Left colon (tissue), 2 donors: Measurements from ENCODE around the gene SEZ6. TPM values are rescaled to one million over a fixed set of nuclear protein-coding genes. Genes with fewer than 3 reads are reported as not detected.

Experiments
- ATAC-seq: fragments of 200-7000 bp; cut with Tn5 transposase; one replicate; pipeline ENCODE4 v1.9.1; 2020; ENCODE audit warnings: mild to moderate bottlenecking, moderate library complexity
- DNase-seq, 2 donors: peaks; one replicate each; pipeline ENCODE4 v3.0.0-alpha.2; 2020
- intact Hi-C, 2 donors: fragments of 100-400 bp; cut with DNase I in 1 of 2; cut with micrococcal nuclease in 1 of 2; formaldehyde crosslinking; loops; one replicate each; pipeline versions ENCODE4 v1.11.2 to v1.14.0; 2022; cut with DNase I, micrococcal nuclease
- total RNA-seq, 2 donors: library from RNA; stranded (reverse); fragmentation: NEBNext Ultra II Directional; extraction: Animal tissue kit (Norgen Biotek cat#: 25700); gene quantifications; one replicate each; pipeline ENCODE4 v1.2.1, GENCODE V29; 2021
- donor health status: DM: no; HTN: no; CAD: no.
- donor health status: DM: yes; HTN: yes; CAD: no.

The SEZ6 gene
- total RNA-seq, 2 donors from 2014 or later, result 0.46 to 0.81 TPM

DNA sequence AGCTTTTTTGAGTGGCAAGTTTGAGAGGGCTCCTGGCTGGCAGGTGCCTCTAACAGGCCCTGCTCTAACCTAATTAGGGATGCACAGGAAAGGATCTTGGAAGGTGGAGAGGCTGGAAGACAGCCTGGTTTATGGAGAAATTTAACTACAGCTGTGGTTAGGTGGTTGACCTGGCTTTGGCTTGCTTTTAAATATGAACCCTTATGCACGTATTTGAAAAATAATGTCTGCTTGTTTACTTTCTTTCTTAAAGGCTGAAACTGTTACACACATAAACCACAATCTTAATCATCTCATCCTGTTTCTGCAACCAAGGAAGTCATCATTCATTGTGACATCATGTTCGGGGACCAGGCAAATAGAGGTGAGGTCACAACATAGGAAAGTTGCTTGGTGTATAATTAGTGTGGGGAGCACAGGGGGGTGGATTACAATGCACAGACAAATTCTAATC lies 79.9 kb downstream of the SEZ6 start:
- DNase-seq (no peak), ATAC-seq (peak; percentile 17)
- intact Hi-C loops, result loop anchor here in 1 of 2 donors (10.0 kb wide), 1 partner anchor 161 kb away; no protein-coding TSS in a partner anchor

DNA sequence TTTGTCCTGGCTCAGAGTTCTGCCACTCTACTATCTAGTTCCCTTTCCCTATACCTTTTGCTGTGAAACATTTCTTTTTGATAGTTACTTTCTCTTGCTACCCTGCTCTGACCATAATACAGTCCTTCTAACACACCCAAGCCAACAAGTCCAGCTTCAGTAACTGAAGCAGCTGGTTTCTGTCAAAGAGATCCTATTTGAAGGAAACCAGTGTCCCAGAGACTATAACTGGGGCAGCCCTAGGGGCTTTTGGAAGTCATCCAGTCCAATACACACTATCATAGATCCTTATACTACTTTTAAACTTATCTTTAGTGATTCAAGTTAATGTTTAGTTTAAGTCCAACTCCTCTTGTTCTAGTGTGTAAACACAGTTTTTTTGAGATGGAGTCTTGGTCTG lies 85.6 kb downstream of the SEZ6 start:
- ATAC-seq (no peak), DNase-seq (no peak)
- intact Hi-C loops, result loop anchor here in 1 of 2 donors (10.0 kb wide), 1 partner anchor 155 kb away; no protein-coding TSS in a partner anchor

DNA sequence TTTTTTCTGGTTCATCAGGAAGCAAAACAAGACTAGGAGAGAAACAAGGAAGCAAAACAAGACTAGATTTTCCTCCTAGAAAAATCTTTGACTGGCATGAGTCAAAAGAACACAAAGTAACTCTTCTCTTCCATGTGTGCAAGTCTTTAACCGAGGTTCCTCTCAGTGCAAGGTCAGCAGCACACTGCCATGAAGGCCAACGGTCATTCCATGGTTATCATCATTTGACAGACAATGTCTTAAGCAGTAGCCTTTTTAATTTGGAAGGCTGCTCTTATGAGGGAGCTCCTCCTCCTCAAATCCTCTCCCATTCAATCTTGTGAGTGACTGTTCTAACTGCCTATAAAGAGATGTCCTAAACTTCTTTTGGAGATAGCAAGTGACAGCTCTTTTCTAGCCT lies 87.5 kb downstream of the SEZ6 start:
- no peak for ATAC-seq
- no peak for DNase-seq
- intact Hi-C loops, result loop anchor here in 1 of 2 donors (10.0 kb wide), 1 partner anchor 163 kb away; no protein-coding TSS in a partner anchor

DNA sequence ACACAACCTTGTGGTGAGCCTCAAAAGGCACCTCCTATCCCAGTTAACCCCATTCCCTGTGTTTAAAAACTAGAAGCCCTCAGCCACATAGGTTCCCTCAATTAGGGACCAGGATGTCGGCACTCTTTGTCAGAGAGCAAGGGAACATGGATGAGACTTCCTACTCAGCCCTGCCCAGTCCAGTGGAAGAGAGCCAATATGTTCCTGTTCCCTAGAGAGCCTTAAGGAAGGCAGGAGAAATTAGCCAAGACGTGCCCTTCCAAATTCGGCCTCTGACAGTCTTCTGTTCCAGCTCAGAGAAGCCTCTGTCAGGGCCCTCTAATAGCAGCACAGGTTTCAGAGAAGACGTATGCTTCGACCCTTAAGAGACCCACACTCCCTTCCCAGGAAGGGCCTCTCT lies 88.4 kb downstream of the SEZ6 start:
- ATAC-seq (no peak), DNase-seq (no peak)

DNA sequence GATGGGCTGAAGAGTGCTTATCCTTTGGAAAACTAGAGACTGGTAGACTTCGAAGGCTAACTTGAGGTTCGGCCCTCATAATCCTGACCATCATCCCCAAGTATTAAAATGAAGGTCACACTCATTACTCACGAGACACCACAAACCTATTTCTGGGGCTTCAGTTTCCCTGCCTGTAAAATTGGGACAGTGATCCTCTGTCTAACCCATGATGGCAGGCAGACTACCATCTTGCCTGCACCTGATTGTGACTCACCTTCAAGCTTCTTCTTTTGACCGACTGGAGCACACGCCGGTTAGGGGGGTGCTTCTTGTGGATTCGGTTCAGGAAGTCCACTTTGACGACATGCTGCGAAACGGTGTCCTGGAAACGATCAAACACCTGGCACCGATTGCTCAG lies 88.8 kb downstream of the SEZ6 start:
- DNase-seq (no peak), ATAC-seq (no peak)
- intact Hi-C loops, result loop anchor here in 1 of 2 donors (10.0 kb wide), 1 partner anchor 162 kb away; no protein-coding TSS in a partner anchor

More for the DNA sequence above, 88.4 kb downstream of the SEZ6 start:
- intact Hi-C loops, result loop anchor here in 1 of 2 donors (10.0 kb wide), 1 partner anchor 163 kb away; no protein-coding TSS in a partner anchor

DNA sequence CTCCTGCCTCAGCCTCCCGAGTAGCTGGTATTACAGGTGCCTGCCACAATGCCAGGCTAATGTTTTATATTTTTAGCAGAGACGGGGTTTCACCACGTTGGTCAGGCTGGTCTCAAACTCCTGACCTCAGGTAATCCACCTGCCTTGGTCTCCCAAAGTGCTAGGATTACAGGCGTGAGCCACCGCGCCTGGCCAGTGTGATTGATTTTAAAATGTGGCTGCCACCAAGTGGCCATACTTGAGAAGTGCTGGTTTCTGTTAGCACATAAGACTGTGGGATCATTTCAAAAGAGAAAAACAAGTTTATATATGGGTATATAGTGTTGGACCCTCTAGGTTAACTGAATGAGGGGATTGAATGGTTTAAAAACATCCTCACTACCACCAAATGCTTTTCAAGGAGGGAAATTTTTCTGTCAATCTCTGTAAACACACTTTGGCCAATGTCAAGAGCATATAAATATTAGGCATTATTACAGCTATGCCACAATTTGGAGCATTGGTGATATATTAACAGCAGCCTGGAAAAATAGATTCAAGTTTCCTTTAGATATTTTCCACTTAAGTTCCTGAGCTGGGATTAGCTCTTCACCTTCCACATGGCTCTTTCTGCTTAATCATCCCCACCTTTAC lies 89.4 kb downstream of the SEZ6 start:
- DNase-seq (peak in 1 of 2 donors; percentile 56), ATAC-seq (peak; percentile 63)
- intact Hi-C loops, result loop anchor here in 1 of 2 donors (10.0 kb wide), 1 partner anchor 162 kb away; no protein-coding TSS in a partner anchor

DNA sequence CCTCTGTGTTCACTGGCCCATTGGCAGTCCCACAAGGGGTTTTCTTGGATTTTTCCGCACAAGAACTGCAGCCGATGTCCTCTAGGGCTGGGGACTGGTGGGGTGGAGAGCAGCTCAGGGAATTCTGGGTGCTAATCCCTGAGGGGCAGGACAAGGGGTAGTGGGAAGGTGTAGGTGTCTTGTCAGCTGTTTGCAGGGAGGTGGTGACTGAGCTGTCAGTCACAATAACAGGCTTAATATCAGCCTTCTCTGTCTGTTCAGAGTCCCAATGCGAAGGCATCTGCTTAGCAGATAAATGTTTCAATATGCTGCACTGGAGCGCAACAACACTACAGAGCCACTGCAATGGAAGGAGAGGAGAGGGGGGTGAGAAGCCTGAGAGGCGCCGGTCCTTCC lies 92.9 kb downstream of the SEZ6 start:
- intact Hi-C loops, result loop anchor here in 1 of 2 donors (10.0 kb wide), 1 partner anchor 158 kb away; no protein-coding TSS in a partner anchor
- no peak for ATAC-seq
- DNase-seq, result no peak

DNA sequence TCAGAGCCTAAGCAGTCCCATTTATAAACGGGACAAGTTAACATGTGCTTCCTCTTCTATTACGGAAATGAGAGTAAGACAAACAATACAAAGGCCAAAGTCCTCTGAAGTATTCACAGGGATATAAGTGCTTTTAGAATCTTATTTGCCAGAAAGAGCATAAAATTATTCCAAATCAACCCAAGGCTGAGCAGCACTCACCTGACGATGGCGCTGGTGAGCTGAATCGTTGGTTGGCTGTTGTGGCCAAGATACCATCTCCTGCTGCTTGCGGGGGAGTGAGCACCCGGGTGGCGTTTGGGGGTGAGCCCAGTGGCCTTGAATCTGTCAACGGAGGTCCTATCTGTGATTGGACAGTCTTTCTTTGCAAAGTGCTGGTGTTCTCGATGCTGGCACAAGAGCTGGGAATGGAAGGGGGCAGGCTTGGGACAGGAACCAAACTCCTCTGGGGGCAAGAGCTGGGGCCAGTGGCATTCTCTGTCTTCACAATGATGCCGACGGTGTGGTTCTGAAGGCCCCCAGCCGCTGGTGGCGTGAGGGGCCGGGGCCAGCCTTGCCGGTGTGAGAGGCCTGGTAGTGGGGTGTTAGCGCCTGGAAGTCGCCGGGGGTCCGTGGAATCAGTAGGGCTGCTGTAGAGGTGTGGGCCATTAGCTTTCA lies 93.4 kb downstream of the SEZ6 start:
- ATAC-seq, result peak; percentile 77
- intact Hi-C loops, result loop anchor here in 1 of 2 donors (10.0 kb wide), 1 partner anchor 158 kb away; no protein-coding TSS in a partner anchor

DNA sequence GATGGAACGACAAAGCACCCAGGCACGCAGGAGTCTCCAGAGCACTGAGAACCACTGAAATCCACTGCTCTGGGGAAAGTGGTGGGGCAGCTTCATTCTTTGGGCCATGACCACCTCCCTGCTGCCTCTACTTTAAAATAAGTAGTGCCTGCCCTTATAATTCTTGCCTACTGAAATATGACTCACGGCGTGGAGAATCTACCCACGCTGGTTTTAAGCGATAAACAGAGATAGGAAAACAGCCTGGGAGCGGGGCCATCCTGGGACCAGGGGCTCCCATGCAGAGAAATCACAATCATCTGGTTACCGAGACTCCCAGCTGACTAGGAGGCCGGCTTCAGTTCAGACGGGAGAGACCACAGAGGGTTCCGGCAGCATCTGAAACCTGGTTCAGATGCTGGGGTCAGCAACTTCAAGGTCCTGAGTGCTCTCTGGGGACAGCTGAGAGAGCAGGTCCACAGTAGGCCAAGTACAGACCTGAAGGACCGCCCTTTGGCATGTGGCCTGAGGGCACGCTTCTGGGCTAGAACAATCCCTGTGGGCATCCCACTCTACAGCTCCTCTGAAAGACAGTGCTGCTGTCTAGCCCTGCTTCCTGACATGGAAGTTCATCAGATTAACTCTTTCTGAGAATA lies 94.3 kb downstream of the SEZ6 start:
- intact Hi-C loops, result loop anchor here in 1 of 2 donors (10.0 kb wide), 1 partner anchor 157 kb away; no protein-coding TSS in a partner anchor
- DNase-seq (no peak), ATAC-seq (no peak)

More for the DNA sequence above, 93.4 kb downstream of the SEZ6 start:
- DNase-seq, result peak; percentile 44 to 75

DNA sequence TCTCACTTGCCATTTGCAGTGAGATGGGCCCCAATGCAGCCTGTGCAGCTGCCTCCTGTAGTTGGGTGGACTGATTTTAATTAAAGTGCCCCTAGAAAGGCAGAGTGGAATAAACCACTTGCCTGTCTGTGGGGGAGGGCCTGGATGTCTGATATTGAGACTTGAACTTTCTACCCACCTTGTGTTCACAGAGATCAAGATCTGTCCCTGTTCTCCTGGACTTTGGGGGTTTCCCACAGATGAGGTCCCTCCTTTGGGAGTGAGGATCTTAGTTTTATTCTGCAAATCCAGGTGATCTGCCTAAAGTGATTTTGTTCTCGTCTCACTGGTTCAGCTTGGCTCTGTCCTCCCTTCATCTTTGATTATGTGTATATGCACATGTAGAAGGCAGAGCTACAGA lies 95.3 kb downstream of the SEZ6 start:
- DNase-seq, result no peak
- ATAC-seq, result no peak
- intact Hi-C loops, result loop anchor here in 1 of 2 donors (10.0 kb wide), 1 partner anchor 156 kb away; no protein-coding TSS in a partner anchor

DNA sequence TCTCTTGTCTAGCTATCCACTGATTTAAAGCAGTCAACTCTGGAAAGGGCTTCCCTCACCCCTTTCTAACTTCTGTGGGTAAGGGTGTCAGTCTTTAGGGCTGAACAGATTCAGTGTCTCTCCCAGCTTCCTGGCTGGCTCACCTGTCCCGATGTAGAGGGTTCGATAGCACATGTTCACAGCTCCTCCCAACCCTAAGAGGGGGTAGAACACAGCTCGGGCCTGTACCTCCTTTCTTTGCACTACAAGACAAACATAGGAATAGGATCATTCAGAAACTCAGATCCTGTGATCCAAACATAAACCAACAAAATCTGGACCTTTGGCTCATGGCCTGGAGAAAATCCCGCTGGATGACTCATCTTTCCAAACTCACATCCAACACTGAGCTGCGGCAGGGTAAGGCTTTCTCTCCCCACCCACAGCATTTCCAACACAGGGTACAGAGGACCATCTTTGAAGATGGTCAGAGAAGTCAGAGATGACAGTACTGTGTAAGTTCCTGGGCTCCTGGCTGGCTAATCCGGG lies 97.1 kb downstream of the SEZ6 start:
- no peak for DNase-seq
- intact Hi-C loops, result no loop called here
- ATAC-seq, result no peak

DNA sequence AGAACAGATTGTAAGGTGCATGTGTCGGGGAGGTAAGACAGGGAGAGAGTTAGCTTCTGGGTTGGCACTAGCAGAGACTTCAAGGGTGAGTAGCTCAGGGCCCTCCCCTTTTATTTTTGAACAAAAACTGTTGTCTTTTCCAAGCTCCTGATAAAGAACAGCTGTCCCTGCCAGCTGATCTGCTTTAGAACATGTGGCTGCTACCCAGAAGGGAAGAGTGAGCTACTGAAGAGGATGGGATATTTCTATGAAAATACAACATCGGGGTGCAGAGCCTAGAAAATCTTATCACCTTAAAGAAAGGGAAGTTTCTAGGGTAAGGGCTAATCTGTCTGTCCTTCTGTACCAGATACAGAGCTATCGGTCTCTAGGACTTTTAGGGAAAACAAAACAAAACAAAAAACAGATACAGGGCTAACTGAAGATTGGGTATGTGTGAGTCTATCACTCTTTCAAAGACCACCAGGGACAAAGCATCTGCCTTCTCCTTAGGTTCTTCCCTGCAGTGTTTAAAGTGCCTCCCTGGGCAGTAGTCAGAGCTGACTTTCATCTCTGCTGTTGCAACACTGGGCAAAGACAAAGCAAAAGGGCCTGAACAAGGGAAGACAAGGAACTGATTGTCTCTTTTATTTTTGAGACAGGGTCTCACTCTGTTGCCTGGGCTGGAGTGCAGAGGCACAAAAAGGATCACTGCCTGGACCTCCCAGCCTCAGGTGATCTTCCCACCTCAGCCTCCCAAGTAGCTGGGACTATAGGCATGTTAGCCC lies 97.9 kb downstream of the SEZ6 start:
- no peak for DNase-seq
- ATAC-seq, result no peak
- intact Hi-C loops, result no loop called here

DNA sequence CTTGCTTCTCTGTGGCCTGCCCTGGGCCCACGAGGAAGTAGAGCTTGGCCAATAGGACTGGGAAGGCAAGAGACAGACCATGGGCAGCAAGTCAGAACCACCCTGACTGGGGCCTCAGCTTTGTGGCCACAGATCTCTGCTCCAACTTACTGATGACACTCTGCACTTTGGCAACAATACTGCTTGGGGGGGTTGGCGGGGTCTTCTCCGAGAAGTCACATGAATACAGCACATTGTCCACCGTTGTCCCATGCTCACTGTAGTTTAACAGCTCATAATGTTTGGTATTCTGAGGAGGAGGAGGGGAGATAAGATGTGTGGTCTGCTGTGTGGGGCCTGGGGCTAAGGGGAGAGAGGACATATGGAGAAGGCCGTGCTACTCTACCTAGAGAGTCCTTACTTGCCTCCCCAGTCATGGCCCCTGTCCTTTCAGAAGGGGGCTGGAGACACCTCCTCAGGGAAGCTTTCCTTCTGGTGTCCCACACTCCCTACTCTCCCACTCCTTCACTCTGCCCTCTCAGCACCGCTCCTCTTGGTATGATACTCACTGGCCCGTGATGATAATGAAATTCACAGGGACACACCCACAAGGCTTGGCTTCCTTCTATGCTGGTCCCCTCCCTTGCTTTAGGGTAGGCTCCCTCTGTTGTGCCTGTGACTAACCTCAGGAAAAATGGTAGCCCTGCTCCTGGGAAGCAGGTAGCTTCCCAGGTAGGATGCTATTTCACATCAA lies 99.0 kb downstream of the SEZ6 start:
- no peak for DNase-seq
- peak; percentile 12 for ATAC-seq
- intact Hi-C loops, result no loop called here

DNA sequence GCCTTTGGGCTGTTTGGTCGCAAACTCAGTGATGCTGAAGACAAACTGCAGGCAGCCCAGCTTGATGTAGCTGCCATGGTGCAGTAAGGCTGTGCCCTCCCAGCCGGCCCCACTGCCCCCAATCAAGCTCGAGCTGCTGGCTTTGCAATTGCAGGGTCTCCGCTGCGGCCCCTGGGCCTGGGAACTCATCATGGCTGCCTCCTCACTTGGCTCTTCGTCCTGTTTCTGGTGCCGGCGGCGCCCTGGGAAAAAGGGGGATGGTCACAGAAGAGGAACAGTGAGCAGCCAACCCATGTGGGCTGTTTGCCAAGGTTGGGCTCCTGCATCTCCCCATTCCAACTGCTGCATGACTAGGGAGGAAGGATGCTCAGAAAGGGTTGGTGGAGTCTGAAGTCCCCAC lies 99.6 kb downstream of the SEZ6 start:
- ATAC-seq (no peak), DNase-seq (no peak)
- intact Hi-C loops, result no loop called here
